Stimulated activated CD8-positive, alpha-beta memory T cell treated with anti-CD3 and anti-CD28 coated beads, Interleukin-2, amount 100 ng/mL, for 1 hour (primary cell): ENCODE measurements around the gene AP1M2.
"Not testable (repeated sequence)": the region's sequence is repeated elsewhere in the genome, so short reads cannot be mapped to it uniquely, and the experiment has no call there.

Experiments used
- DNase-seq, 2 donors: peaks; one replicate each; pipeline ENCODE4 v3.0.0-alpha.2; 2020; ENCODE audit warnings: low read depth in 2 of 2

The AP1M2 gene

DNA sequence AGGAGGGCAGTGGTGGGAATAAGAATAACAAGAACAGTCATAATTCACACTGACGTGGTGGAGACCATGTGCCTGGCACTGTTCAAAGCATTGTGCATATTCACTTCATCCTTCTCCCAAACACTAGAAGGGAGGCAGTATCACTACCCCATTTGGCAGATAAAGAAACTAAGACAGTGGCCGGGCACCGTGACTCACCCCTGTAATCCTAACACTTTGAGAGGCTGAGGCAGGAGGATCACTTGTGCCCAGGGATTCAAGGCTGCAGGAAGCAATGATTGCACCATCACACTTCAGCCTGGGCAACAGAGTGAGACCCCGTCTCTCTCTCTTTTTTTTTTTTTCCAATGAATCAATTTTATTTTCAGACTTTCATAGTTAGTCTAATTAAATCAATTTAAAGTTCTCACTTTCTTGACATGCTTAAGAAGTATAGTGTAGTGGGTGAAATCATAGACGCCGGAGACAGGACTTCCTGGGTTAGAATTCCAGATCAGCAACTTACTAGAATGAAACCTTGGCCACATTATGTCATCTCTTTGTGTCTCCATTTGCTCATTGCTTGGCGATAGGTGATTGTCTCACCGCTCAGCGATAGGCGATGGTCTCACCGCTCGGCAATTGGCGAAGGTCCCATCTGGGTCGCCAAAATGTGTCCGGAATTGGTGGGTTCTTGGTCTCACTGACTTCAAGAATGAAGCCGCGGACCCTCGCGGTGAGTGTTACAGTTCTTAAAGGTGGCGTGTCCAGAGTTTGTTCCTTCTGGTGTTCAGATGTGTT, 48.7 kb downstream of the AP1M2 start:
- no peak for DNase-seq

DNA sequence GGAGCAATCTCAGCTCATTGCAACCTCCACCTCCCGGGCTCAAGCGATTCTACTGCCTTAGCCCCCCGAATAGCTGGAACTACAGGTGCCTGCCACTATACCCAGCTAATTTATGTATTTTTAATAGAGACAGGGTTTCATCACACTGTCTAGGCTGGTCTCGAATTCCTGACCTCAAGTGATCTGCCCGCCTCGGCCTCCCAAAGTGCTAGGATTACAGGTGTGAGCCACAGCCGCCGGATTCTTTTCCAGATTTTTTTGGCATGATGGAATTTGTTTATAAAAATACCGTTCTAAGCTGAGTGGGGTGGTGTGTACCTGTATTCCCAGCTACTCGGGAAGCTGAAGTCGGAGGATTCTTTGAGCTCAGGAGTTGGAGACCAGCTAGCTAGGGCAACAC, 49.4 kb downstream of the AP1M2 start:
- DNase-seq, result no peak

DNA sequence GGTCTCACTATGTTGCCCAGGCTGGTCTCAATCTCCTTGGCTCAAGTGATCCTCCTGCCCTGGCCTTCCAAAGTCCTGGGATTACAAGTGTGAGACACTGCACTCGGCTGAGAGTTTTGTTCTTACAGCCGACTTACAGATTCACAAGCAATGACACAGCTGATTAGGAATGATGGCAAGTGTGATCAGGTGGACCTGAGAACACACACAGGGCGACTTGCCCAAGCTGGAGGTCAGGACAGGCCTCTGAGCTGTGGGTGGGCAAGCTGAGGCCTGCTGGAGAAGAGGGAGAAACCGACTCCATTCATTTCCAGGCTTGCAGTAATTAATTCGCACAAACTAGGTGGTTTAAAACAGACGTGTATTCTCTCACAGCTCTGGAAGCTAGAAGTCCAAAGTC, 51.5 kb downstream of the AP1M2 start:
- no peak for DNase-seq

DNA sequence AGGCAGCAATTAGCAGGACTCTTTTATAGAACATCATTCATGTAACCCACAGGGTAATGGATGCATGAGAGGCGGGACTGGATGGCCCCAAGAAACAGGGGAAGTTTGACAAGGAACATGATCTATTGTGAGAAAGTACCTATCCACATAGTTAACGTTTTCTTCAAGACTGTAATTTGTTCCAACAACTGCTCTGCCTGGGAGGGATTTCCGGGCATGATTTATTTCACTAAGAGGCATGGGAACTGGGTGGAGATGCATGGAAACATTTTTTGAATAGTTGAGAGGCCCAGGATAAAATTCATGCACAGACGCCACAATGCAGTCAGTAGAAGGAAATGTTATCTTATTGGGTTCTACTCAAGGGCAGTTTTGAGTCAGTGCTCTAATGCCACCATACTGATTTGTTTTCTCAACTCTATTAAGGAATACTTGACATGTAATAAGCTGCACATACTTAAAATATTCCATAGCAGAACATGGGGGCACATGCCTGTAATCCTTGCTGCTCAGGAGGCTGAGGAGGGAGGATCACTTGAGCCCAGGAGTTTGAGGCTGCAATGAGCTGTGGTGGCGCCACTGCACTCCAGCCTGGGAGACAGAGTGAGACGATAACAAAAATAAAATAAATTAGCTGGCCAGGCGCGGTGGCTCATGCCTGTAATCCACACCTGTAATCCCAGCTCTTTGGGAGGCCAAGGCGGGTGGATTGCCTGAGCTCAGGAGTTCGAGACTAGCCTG, 53.3 kb downstream of the AP1M2 start:
- no peak for DNase-seq

DNA sequence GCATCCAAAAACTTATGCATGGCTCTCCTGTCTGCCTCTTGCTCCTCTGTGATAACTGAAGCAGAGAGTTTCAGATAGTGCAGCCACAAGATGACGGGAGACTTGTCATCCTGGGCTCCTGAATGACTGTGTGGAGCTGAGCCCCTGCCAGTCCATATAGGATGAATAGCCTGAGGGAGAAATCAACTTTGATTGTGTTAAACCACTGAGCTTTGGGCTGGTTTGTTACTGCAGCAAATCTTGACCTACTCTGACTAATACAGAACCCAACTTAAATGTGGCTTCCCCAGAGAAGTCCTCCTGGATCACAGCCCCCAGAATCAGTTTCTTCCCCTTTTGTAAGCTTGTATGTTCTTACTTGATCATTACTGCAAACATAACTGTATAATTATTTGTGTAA, 54.7 kb downstream of the AP1M2 start:
- DNase-seq, result no peak

DNA sequence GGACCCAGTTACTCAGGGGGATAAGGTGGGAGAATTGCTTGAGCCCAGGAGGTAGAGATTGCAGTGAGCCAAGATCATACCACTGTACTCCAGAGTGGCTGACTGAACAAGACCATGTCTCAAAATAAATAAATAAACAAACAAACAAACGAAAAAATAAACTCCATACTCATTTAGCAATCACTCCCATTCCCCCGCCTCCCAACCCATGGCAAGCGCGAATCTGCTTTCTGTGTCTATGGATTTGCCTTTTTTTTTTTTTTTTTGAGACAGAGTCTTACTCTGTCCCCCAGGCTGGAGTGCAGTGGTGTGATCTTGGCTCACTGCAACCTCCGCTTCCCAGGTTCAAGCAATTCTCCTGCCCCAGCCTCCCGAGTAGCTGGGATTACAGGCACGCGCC, 60.2 kb downstream of the AP1M2 start:
- DNase-seq, result not testable (repeated sequence)

DNA sequence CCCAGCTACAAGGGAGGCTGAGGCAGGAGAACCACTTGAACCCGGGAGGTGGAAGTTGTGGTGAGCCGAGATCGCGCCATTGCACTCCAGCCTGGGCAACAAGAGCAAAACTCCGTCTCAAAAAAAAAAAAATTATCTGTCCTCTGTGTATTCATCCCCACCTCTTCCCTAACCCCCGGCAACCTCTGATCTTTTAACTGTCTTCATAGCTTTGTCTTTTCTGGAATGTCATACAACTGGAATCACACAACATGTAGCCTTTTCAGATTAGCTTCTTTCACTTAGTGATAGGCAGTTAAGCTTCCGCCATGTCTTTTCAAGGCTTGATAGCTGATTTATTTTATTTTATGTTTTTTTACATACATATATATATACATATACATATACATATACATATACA, 61.5 kb downstream of the AP1M2 start:
- DNase-seq, result no peak

DNA sequence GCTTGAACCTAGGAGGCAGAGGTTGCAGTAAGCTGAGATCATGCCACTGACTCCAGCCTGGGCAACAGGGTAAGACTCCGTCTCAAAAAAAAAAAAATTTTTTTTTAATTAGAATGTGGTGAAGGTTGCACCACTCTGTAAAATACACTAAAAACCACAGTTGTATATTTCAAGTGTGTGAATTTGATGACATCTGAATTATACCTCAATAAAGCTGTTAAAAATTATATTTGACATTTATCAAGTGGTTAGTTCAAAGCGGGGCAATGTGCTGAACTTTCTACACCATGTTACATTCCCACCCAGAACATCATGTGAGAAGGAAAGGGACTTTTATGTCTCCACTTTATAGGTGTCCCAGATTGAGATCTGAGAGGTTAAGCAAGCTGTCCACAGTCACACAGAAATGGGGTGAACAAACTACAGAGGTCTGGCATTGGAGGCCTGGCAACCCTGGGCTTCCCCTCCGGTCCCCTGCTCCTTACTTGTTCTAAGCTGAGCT, 63.9 kb downstream of the AP1M2 start:
- no peak for DNase-seq
